IMR-90 (cell line): ENCODE measurements around the gene AOX1. TPM values are rescaled to one million over a fixed set of nuclear protein-coding genes. Genes with fewer than 3 reads are reported as not detected.

Experiments used
- ATAC-seq: fragments of 200-7000 bp; cut with Tn5 transposase; 2 replicates; pipeline ENCODE4 v1.9.1; 2020; ENCODE audit warnings: low read depth, mild to moderate bottlenecking, moderate library complexity
- BruUV-seq: library from RNA; stranded (reverse); fragments of 400-500 nt; replicated peaks from 2 replicates; lab custom pipeline; 2021; lab: Mats Ljungman, UMichigan
- CTCF ChIA-PET: fragments of 300-600 bp; formaldehyde crosslinking; extraction: SDS; loops from one replicate; lab custom pipeline; 2021; ENCODE audit warnings: antibody characterized with exemption; lab: Yijun Ruan, JAX
- POLR2A ChIA-PET: fragments of 300-600 bp; sonication (Branson Sonifier 250); formaldehyde crosslinking; loops from one replicate; lab custom pipeline; 2022; ENCODE audit warnings: antibody characterized with exemption; ENCODE audit not compliant: unreplicated experiment; lab: Charles Lee
- DNase-seq: peaks from one replicate; pipeline ENCODE4 v3.0.0; 2013
- H2AFZ ChIP-seq: replicated peaks from 2 replicates; pipeline ENCODE3; 2013; ENCODE audit warnings: low read length, mild to moderate bottlenecking; ENCODE audit not compliant: poor library complexity
- H2AK5ac ChIP-seq: 2 replicates; pipeline ENCODE4 v1.6.1; 2013; ENCODE audit warnings: low read depth, low read length, inconsistent platforms
- H2AK9ac ChIP-seq: replicated peaks from 2 replicates; pipeline ENCODE3; 2013; ENCODE audit warnings: mild to moderate bottlenecking, low read depth, low read length, moderate library complexity; ENCODE audit not compliant: poor library complexity
- H2BK120ac ChIP-seq: 2 replicates; pipeline ENCODE4 v1.6.1; 2013; ENCODE audit warnings: low read depth, low read length, inconsistent platforms
- H2BK15ac ChIP-seq: 3 replicates; pipeline ENCODE4 v1.6.1; 2013; ENCODE audit warnings: low read depth, low read length, inconsistent platforms
- H2BK20ac ChIP-seq: 2 replicates; pipeline ENCODE4 v1.6.1; 2013; ENCODE audit warnings: low read depth, mild to moderate bottlenecking, inconsistent platforms, low read length, moderate library complexity
- H2BK5ac ChIP-seq: 2 replicates; pipeline ENCODE4 v1.6.1; 2013; ENCODE audit warnings: mild to moderate bottlenecking, low read depth, low read length, inconsistent platforms; ENCODE audit not compliant: poor library complexity, severe bottlenecking
- H3K14ac ChIP-seq: replicated peaks from 2 replicates; pipeline ENCODE4 v1.6.1; 2013; ENCODE audit warnings: low read depth, low read length, inconsistent platforms
- H3K18ac ChIP-seq: 2 replicates; pipeline ENCODE4 v1.6.1; 2013; ENCODE audit warnings: low read depth, low read length, control low read depth
- H3K23ac ChIP-seq: 2 replicates; pipeline ENCODE4 v1.6.1; 2013; ENCODE audit warnings: low read depth, low read length, inconsistent platforms
- H3K27ac ChIP-seq: 2 replicates; pipeline ENCODE4 v1.5.1; 2013; ENCODE audit warnings: mild to moderate bottlenecking, control low read depth, low read length; ENCODE audit not compliant: insufficient read depth
- H3K27me3 ChIP-seq: 2 replicates; pipeline ENCODE4 v1.6.1; 2013; ENCODE audit warnings: low read length; ENCODE audit not compliant: control insufficient read depth, insufficient read depth
- H3K36me3 ChIP-seq: 2 replicates; pipeline ENCODE4 v1.6.1; 2013; ENCODE audit warnings: low read length, mixed read lengths; ENCODE audit not compliant: control insufficient read depth, insufficient read depth
- H3K4ac ChIP-seq: 2 replicates; pipeline ENCODE4 v1.6.1; 2013; ENCODE audit warnings: low read depth, low read length, inconsistent platforms
- H3K4me1 ChIP-seq: 2 replicates; pipeline ENCODE4 v1.6.1; 2013; ENCODE audit warnings: low read length, mixed read lengths; ENCODE audit not compliant: control insufficient read depth, insufficient read depth
- H3K4me2 ChIP-seq: 2 replicates; pipeline ENCODE4 v1.6.1; 2013; ENCODE audit warnings: low read depth, mild to moderate bottlenecking, control low read depth, low read length, moderate library complexity
- H3K4me3 ChIP-seq: 2 replicates; pipeline ENCODE4 v1.5.1; 2013; ENCODE audit warnings: low read depth, mild to moderate bottlenecking, control low read depth, low read length, moderate library complexity; ENCODE audit not compliant: insufficient read depth
- H3K56ac ChIP-seq: 2 replicates; pipeline ENCODE4 v1.6.1; 2013; ENCODE audit warnings: low read length, inconsistent platforms; ENCODE audit not compliant: insufficient read depth; ENCODE audit errors: extremely low read depth
- H3K79me1 ChIP-seq, 2 experiments: 2 replicates each; pipeline ENCODE4 v1.6.1; 2013; ENCODE audit warnings: low read length in 2 of 2, inconsistent platforms in 1 of 2, low read depth in 1 of 2
- H3K9ac ChIP-seq: 2 replicates; pipeline ENCODE4 v1.6.1; 2013; ENCODE audit warnings: low read depth, low read length, control low read depth
- H3K9me1 ChIP-seq: 2 replicates; pipeline ENCODE4 v1.6.1; 2013; ENCODE audit warnings: low read length, inconsistent platforms; ENCODE audit not compliant: insufficient read depth
- H3K9me3 ChIP-seq: 2 replicates; pipeline ENCODE4 v1.6.1; 2013; ENCODE audit warnings: low read length; ENCODE audit not compliant: control insufficient read depth, insufficient read depth
- H4K20me1 ChIP-seq: 2 replicates; pipeline ENCODE4 v1.6.1; 2013; ENCODE audit warnings: low read length, inconsistent platforms; ENCODE audit not compliant: insufficient read depth
- H4K5ac ChIP-seq: 2 replicates; pipeline ENCODE4 v1.6.1; 2013; ENCODE audit warnings: mild to moderate bottlenecking, low read depth, low read length, control low read depth
- H4K8ac ChIP-seq, 2 experiments: 2 replicates each; pipeline ENCODE4 v1.6.1; 2013; ENCODE audit warnings: low read depth in 2 of 2, low read length in 2 of 2, control low read depth in 1 of 2, inconsistent platforms in 1 of 2
- H4K91ac ChIP-seq: 2 replicates; pipeline ENCODE4 v1.6.1; 2013; ENCODE audit warnings: low read depth, low read length, inconsistent platforms; ENCODE audit not compliant: insufficient read depth
- CEBPB ChIP-seq: IDR thresholded peaks from 2 replicates; pipeline ENCODE4 v1.6.1; 2012; ENCODE audit warnings: low read depth, low read length, improper control_type of control experiment
- MAFK ChIP-seq: IDR thresholded peaks from 2 replicates; pipeline ENCODE4 v1.6.1; 2012; ENCODE audit warnings: low read depth, low read length, improper control_type of control experiment
- MAZ ChIP-seq: IDR thresholded peaks from 2 replicates; pipeline ENCODE4 v1.6.1; 2012; ENCODE audit warnings: low read depth, mild to moderate bottlenecking, low read length, improper control_type of control experiment, moderate library complexity, borderline replicate concordance
- RAD21 ChIP-seq: IDR thresholded peaks from 2 replicates; pipeline ENCODE4 v1.6.1; 2012; ENCODE audit warnings: low read length, improper control_type of control experiment
- WGBS, 2 experiments: methylation state at CpG; one replicate each; pipeline versions ENCODE4 v1.1.5 to v1.1.7; 2013; ENCODE audit warnings: missing lambda C conversion rate in 2 of 2; ENCODE audit not compliant: insufficient read length in 1 of 2; ENCODE audit errors: extremely low coverage in 2 of 2; 5-methylcytosine and 5-hydroxymethylcytosine counted together
- dilution Hi-C: fragments of 300-500 bp; cut with HindIII; formaldehyde crosslinking; loops from one replicate; pipeline ENCODE4 v1.14.3; 2018; ENCODE audit warnings: low sequenced_read_pairs; ENCODE audit not compliant: unreplicated experiment
- in situ Hi-C: fragments of 300-500 bp; cut with MboI; formaldehyde crosslinking; loops from 3 replicates; pipeline ENCODE4 v1.14.3; 2019; ENCODE audit warnings: low sequenced_read_pairs, inconsistent platforms, mixed read lengths
- intact Hi-C: fragments of 100-400 bp; cut with micrococcal nuclease; formaldehyde crosslinking; loops from 2 replicates; pipeline ENCODE4 v1.10.0; 2022
- polyA plus RNA-seq, 3 experiments: library from polyadenylated mRNA; depleted of rRNA; stranded (reverse); fragments of >200 nt; gene quantifications; 2 replicates each; pipeline ENCODE4 v1.2.3, GENCODE V29; 2012; ENCODE audit warnings: low replicate concordance in 1 of 3
- total RNA-seq: library from RNA; depleted of rRNA; stranded (reverse); fragments of >200 nt; gene quantifications from 2 replicates; pipeline ENCODE4 v1.2.3, GENCODE V29; 2012
- TF ChIP-seq, protein P1 (sequence below): conservative IDR thresholded peaks from 2 replicates; pipeline ENCODE4 v1.5.1; 2012; ENCODE audit warnings: mild to moderate bottlenecking, low read depth, low read length, improper control_type of control experiment

AOX1 gene
- total and polyA plus RNA-seq, 2 of the 4 experiments (the other 2 are of a cell fraction): 21.7 to 59.9 TPM

DNA sequence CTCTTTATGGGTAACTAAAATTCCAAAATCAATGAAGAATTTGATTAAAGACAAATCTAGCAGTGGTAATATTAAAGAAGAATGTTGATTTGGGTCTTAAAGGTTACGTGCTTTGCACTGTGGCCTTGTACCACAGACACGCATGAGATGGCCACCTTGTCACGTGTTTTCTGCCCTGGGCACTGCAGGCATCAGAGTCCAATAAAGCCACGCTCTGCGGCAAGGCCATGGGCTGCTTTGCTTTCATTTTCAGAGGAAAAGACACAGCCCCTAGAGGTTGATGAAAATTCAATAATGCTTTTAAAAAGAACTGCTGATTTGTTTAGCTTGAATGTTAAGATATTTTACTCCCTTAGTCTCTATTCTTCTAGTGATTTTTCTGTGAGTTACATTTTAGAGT, 30.4 kb downstream of the AOX1 start (continued):
- TF ChIP-seq, protein P1, sequence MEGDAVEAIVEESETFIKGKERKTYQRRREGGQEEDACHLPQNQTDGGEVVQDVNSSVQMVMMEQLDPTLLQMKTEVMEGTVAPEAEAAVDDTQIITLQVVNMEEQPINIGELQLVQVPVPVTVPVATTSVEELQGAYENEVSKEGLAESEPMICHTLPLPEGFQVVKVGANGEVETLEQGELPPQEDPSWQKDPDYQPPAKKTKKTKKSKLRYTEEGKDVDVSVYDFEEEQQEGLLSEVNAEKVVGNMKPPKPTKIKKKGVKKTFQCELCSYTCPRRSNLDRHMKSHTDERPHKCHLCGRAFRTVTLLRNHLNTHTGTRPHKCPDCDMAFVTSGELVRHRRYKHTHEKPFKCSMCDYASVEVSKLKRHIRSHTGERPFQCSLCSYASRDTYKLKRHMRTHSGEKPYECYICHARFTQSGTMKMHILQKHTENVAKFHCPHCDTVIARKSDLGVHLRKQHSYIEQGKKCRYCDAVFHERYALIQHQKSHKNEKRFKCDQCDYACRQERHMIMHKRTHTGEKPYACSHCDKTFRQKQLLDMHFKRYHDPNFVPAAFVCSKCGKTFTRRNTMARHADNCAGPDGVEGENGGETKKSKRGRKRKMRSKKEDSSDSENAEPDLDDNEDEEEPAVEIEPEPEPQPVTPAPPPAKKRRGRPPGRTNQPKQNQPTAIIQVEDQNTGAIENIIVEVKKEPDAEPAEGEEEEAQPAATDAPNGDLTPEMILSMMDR: no peak
- TF ChIP-seq MAFK: no peak
- no peak for TF ChIP-seq MAZ

DNA sequence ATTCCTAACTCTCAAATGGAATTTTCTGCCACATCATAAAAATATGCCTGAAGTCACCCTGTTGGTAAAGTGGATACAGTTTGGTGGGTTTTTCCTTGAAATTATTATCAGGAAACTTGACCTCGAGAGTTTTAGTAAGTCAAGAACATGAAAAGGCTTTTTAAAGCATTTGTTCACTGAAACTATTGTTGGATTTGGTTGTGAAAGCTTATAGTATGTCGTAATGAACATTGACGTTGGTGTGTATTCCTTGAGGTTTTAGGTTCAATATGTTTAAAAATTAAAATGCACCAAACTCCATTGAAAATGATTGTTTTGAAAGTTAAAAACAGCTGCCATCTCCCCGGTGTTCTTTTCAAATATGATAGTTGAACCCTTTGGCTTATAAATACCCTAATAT, 30.8 kb downstream of the AOX1 start:
- intact Hi-C loops: loop anchor here (10.0 kb wide), 1 partner anchor 198 kb away; the partner anchor contains the start of gene BZW1
- Histone ChIP-seq H3K18ac (no peak overlapping the region), H2BK15ac (no peak overlapping the region), H3K79me1 (no peaks in the 10 kb centered on the region), H3K4ac (no peak overlapping the region), H3K27ac (no peak overlapping the region; the same call in 1 of the 2 replicates), H3K4me1 (peaks cover 12% of the 10 kb centered on the region), H2BK120ac (peak overlapping the region; percentile 71; the same call in 1 of the 2 replicates), H4K20me1 (no peaks in the 10 kb centered on the region), H4K5ac (no peak overlapping the region), H3K36me3 (no peaks in the 10 kb centered on the region), H2AFZ (no peak overlapping the region), H3K9me3 (no peaks in the 10 kb centered on the region), H4K8ac (no peak overlapping the region), H3K14ac (no peak overlapping the region), H2AK5ac (no peak overlapping the region), H3K23ac (no peak overlapping the region), H3K56ac (no peak overlapping the region), H3K9ac (no peak overlapping the region), H3K4me2 (peak overlapping the region; percentile 15; the same call in 1 of the 2 replicates), H4K91ac (no peak overlapping the region), H3K9me1 (peaks cover 8% of the 10 kb centered on the region; the same call in 1 of the 2 replicates), H2AK9ac (no peak overlapping the region), H3K27me3 (no peaks in the 10 kb centered on the region), H2BK20ac (no peak overlapping the region), H3K4me3 (no peak overlapping the region), H2BK5ac (no peak overlapping the region)
- ATAC-seq: no peak
- no CpG with 5 or more reads among the region's 4 CpGs for WGBS, 2 experiments
- ChIA-PET POLR2A (no interaction called here), CTCF (interaction anchor here (2.4 kb wide), 1 partner anchor 17 kb away, joined by 6 read pairs; no protein-coding TSS in a partner anchor)
- no TSS peak for BruUV-seq
- peak; percentile 50 for DNase-seq
- dilution Hi-C loops: no loop called here
- in situ Hi-C loops: no loop called here
- TF ChIP-seq RAD21: no peak
- peak; percentile 78 for TF ChIP-seq CEBPB
